ENCODE measurements around the gene SGPL1. TPM values are rescaled to one million over a fixed set of nuclear protein-coding genes. Genes with fewer than 3 reads are reported as not detected.
A peak's percentile ranks its signal among the peaks of the same experiment; 100 is the strongest.

Gene SGPL1
- total RNA-seq, 2 experiments from 2014 or later, result 13.7 to 16.6 TPM

- H3K9me3 Mint-ChIP-seq, result peaks cover 4% of the 10 kb centered on the region
- peaks cover 62% of the 10 kb centered on the region for H3K4me1 Mint-ChIP-seq (ENCODE audit: low read depth)
- intact Hi-C loops (cut with micrococcal nuclease), result no loop called here
- ChIA-PET CTCF (interaction anchor here (1.0 to 1.8 kb wide), 3 partner anchors 14 to 284 kb away, joined by 3 to 8 read pairs (median 3); partner anchors contain the start of gene SGPL1), POLR2A (interaction anchor here (1.1 kb wide), 1 partner anchor 20 kb away, joined by 3 read pairs; no protein-coding TSS in a partner anchor)
- ATAC-seq (no peak), DNase-seq (no peak)
- no peak for TF ChIP-seq CTCF (IDR thresholded peaks at IDR 0.05)
- peaks cover 37% of the 10 kb centered on the region for H3K36me3 Mint-ChIP-seq (ENCODE audit: low read depth)
- peak overlapping the region; percentile 73 for H3K27ac Mint-ChIP-seq
- no peak overlapping the region for H3K4me3 Mint-ChIP-seq
- H3K27me3 Mint-ChIP-seq, result no peaks in the 10 kb centered on the region
Measured at GRCh38 chr10:70834021-70834420, 18.3 kb downstream of the SGPL1 start.

GRCh38 chr10:70834441-70835151, 18.8 kb downstream of the SGPL1 start:
- POLR2A ChIA-PET, result interaction anchor here (0.9 kb wide), 1 partner anchor 229 kb away, joined by 3 read pairs; no protein-coding TSS in a partner anchor
- ATAC-seq (no peak), DNase-seq (no peak)
- H3K4me1 Mint-ChIP-seq (ENCODE audit: low read depth), result peaks cover 60% of the 10 kb centered on the region
- no peaks in the 10 kb centered on the region for H3K27me3 Mint-ChIP-seq
- CTCF ChIA-PET, result interaction anchor here (1.0 to 1.8 kb wide), 3 partner anchors 15 to 284 kb away, joined by 3 to 8 read pairs (median 3); partner anchors contain the start of gene SGPL1
- intact Hi-C loops (cut with micrococcal nuclease), result no loop called here
- peaks cover 37% of the 10 kb centered on the region for H3K36me3 Mint-ChIP-seq (ENCODE audit: low read depth)
- H3K9me3 Mint-ChIP-seq, result peaks cover 4% of the 10 kb centered on the region
- no peak for TF ChIP-seq CTCF (IDR thresholded peaks at IDR 0.05)
- H3K4me3 Mint-ChIP-seq, result no peak overlapping the region
- peak overlapping the region; percentile 73 for H3K27ac Mint-ChIP-seq

GRCh38 chr10:70836319-70836718, 20.6 kb downstream of the SGPL1 start:
- DNase-seq, result no peak
- H3K9me3 Mint-ChIP-seq, result peaks cover 4% of the 10 kb centered on the region
- peaks cover 63% of the 10 kb centered on the region for H3K4me1 Mint-ChIP-seq (ENCODE audit: low read depth)
- H3K4me3 Mint-ChIP-seq, result no peak overlapping the region
- peak overlapping the region; percentile 28 for H3K27ac Mint-ChIP-seq
- intact Hi-C loops (cut with micrococcal nuclease), result no loop called here
- CTCF ChIA-PET, result no interaction called here
- POLR2A ChIA-PET, result no interaction called here
- peaks cover 40% of the 10 kb centered on the region for H3K36me3 Mint-ChIP-seq (ENCODE audit: low read depth)
- no peak for ATAC-seq
- TF ChIP-seq CTCF (IDR thresholded peaks at IDR 0.05), result no peak
- no peaks in the 10 kb centered on the region for H3K27me3 Mint-ChIP-seq

GRCh38 chr10:70837660-70838059, 21.9 kb downstream of the SGPL1 start:
- POLR2A ChIA-PET, result no interaction called here
- intact Hi-C loops (cut with micrococcal nuclease), result no loop called here
- Mint-ChIP-seq H3K4me1 (ENCODE audit: low read depth) (peaks cover 58% of the 10 kb centered on the region), H3K27ac (no peak overlapping the region), H3K27me3 (no peaks in the 10 kb centered on the region), H3K9me3 (peaks cover 4% of the 10 kb centered on the region), H3K4me3 (no peak overlapping the region), H3K36me3 (ENCODE audit: low read depth) (peaks cover 46% of the 10 kb centered on the region)
- no peak for TF ChIP-seq CTCF (IDR thresholded peaks at IDR 0.05)
- no peak for DNase-seq
- no peak for ATAC-seq
- CTCF ChIA-PET, result no interaction called here

- no peak overlapping the region for H3K27ac Mint-ChIP-seq
- no peak for DNase-seq
- ChIA-PET CTCF (interaction anchor here (0.9 kb wide), 1 partner anchor 9 kb away, joined by 3 read pairs; no protein-coding TSS in a partner anchor), POLR2A (interaction anchor here (0.6 to 0.8 kb wide), 2 partner anchors 241 to 262 kb away, joined by 3 read pairs; no protein-coding TSS in a partner anchor)
- ATAC-seq, result no peak
- H3K4me1 Mint-ChIP-seq (ENCODE audit: low read depth), result peaks cover 51% of the 10 kb centered on the region
- peaks cover 44% of the 10 kb centered on the region for H3K36me3 Mint-ChIP-seq (ENCODE audit: low read depth)
- intact Hi-C loops (cut with micrococcal nuclease), result no loop called here
- TF ChIP-seq CTCF (IDR thresholded peaks at IDR 0.05), result no peak
- H3K9me3 Mint-ChIP-seq, result peaks cover 4% of the 10 kb centered on the region
- H3K27me3 Mint-ChIP-seq, result no peaks in the 10 kb centered on the region
- no peak overlapping the region for H3K4me3 Mint-ChIP-seq
Measured at GRCh38 chr10:70838270-70838805, 22.6 kb downstream of the SGPL1 start.
